HG02884 (cell line): ENCODE results near the gene UQCRC1.
A peak's percentile ranks its signal among the peaks of the same experiment; 100 is the strongest.
"Not testable (repeated sequence)": the region's sequence is repeated elsewhere in the genome, so short reads cannot be mapped to it uniquely, and the experiment has no call there.

Experiments
- ATAC-seq: cut with Tn5 transposase; IDR thresholded peaks from one replicate; pipeline ENCODE4 v1.9.1; 2021; ENCODE audit warnings: mild to moderate bottlenecking, moderate library complexity; ENCODE audit not compliant: unreplicated experiment

UQCRC1 gene

GRCh38 chr3:48556796-48557626 lies 52.4 kb downstream of the UQCRC1 start, which contains the start of gene PFKFB4:
Gene PFKFB4 (minus strand): TSS chr3:48556803. CDS start chr3:48556777, 26 bp downstream.
- peak; percentile 85 for ATAC-seq

GRCh38 chr3:48555949-48556795 lies 53.3 kb downstream of the UQCRC1 start:
- no peak for ATAC-seq

- no peak for ATAC-seq
Measured at GRCh38 chr3:48555231-48555948, 54.1 kb downstream of the UQCRC1 start.

- no peak for ATAC-seq
Measured at GRCh38 chr3:48553886-48554845, 55.3 kb downstream of the UQCRC1 start.

- no peak for ATAC-seq
Measured at GRCh38 chr3:48553361-48553760, 56.1 kb downstream of the UQCRC1 start.

GRCh38 chr3:48552111-48552951 lies 57.1 kb downstream of the UQCRC1 start:
- ATAC-seq = no peak

- ATAC-seq = not testable (repeated sequence)
Measured at GRCh38 chr3:48551651-48552050, 57.8 kb downstream of the UQCRC1 start.
